ENCODE measurements around the gene DCHS2.

The DCHS2 gene

DNA sequence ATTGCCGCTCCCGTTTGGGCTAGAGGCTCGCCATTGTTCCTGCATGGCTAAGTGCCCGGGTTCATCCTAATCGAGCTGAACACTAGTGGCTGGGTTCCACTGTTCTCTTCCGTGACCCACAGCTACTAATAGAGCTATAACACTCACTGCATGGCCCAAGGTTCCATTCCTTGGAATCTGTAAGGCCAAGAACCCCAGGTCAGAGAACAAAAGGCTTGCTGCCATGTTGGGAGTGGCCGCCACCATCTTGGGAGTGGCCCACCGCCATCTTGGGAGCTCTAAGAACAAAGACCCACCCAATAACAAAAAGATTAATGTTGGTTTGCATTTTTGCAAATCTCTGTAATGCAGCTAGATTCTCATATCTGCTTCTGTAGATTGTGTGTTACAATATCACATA is 299.0 kb downstream of the DCHS2 start:
- DNase-seq: no peak

DNA sequence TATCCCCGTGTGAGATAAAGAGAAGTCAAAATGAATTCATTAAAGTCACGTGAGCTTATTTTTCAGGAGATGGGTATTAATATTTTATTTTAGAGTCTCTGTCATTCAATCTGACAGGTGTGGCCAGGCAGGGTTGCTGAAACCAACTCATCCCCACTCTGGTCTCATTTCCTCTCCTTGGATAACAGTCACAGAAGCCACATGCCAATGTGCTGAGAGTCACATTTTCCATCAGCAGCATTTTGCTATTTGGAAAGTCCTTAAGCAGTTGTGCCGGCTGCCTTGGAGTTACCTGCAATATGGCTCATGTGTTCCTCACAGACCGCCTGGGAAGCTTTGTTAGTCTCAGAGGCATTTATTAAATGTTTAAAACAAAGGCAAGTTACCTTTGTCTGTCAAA is 302.3 kb downstream of the DCHS2 start:
- no peak for DNase-seq

DNA sequence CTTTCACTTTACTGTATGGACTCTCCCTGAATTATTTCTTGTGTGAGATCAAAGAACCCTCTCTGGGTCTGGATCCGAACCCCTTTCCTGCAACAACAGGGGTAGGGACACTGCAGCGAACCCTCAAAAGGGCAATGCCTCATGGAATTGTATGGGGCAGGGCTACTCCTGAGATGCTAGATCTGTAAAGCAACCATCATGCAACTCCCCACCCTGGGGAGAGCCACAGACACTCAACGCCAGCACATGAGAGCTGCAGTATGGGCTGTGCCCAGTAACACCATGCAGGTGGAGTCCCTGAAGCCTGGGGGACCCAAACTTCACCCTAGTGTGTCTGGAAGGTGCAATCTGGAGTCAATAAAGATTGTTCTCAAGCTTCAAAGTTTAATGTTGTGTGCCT is 304.7 kb downstream of the DCHS2 start:
- no peak for DNase-seq

DNA sequence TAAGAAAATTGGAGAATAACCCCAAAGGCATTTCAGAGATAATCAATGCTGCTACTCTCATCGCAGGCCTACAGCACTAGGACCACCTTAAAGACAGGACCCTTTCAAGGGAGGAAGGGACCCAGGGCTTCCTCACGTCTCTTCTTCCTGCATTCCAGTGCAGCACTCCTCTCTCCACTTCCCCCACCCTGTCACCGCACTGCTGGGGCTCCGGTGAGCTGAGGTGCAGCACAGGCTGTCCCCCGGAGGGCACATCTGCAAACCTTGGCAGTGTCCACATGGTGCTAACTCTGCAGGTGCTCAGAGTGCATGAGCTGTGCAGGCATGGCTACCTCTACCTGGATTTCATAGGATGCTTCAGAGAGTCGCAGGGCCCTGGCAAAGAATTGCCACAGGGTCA is 305.6 kb downstream of the DCHS2 start:
- DNase-seq: no peak

DNA sequence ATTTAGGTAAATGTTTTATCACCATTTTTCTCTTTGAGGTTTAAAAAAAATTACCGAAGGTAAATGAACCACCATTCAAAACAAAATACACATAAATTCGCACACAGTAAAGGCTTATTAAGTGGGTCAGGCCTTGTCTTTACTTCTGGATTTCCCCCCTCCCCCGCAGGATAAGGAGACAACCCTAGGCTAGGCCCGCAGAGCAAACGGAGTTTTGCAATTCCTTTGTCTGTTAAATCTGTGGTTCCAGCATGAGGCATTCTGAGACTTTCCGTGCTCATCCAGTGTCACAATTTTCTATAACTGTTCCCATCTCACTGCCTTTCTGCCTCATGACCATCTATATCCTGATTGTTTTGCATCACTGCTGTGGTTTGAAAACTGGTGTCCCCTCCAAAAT is 307.4 kb downstream of the DCHS2 start:
- DNase-seq: no peak

DNA sequence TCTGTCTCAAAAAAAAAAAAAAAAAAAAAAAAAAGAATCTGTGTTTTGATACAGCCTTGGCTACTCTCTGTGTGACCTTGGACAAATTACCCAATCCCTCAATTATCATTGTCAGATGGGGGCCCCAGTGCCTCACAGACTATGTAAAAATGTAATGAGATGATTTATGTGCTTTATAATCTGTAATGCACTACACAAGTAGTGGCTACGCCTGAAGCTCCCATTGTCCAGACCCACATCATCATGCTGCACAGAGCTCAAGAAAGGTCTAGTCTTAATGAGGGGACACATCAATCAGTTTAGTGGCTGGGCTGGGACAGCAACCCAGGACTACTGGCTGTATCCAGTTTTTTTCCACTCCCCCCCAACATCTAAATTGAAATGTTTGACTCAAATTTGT is 308.3 kb downstream of the DCHS2 start:
- no peak for DNase-seq

Data from amniotic stem cell (primary cell).